ENCODE measurements around the gene COG5.

The COG5 gene

DNA sequence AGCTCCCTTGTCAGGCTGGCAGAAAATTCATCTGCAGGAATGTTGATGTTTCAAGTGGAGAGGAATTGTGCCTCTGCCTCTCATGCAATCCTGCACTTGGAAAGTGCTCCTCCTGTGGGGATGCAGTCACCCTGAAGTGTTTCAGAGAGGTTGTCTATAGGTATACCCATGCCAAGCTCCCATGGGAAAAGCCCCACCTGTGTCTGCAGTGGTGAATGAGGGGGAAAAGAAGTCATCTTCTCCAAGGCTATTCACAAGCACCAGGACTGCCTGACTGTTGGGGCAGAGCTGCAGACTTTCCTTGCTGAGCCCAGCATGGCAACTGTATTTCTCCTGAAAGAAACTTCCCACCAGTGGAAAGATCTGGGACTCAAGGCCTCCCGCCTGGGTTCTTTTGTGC, 58.4 kb downstream of the COG5 start:
- DNase-seq, result no peak

DNA sequence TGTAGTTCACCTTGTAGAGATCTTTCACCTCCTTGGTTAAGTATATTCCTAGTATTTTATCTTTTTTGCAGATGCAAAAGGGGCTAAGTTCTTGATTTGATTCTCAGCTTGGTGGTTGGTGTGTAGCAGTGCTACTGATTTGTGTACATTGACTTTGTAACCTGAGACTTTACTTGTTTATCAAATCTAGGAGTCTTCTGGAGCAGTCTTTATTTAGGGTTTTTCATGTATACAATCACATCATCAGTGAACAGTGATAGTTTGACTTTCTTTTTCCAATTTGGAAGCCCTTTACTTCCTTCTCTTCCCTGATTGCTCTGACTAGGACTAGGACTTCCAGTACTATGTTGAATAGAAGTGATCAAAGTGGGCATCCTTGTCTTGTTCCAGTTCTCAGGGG, 60.0 kb downstream of the COG5 start:
- no peak for DNase-seq

- no peak for DNase-seq
Observed at GRCh38 chr7:107502797-107503196, 60.9 kb downstream of the COG5 start.

DNA sequence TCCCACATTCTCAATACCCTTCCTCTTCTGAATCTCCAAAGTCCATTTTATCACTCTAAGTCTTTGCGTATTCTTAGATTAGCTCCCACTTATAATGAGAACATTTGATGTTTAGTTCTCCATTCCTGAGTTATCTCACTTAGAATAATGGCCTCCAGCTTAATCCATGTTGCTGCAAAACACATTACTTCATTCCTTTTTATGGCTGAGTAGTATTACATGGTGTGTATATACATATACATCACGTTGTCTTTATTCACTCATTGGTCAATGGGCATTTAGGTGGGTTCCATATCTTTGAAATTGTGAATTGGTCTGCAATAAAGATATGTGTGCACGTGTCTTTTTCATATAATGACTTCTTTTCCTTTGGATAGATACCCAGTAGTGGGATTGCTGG, 61.6 kb downstream of the COG5 start:
- no peak for DNase-seq

- peak; percentile 4 for DNase-seq
Observed at GRCh38 chr7:107501593-107501992, 62.1 kb downstream of the COG5 start.

GRCh38 chr7:107499731-107500130, 64.0 kb downstream of the COG5 start:
- DNase-seq, result no peak

DNA sequence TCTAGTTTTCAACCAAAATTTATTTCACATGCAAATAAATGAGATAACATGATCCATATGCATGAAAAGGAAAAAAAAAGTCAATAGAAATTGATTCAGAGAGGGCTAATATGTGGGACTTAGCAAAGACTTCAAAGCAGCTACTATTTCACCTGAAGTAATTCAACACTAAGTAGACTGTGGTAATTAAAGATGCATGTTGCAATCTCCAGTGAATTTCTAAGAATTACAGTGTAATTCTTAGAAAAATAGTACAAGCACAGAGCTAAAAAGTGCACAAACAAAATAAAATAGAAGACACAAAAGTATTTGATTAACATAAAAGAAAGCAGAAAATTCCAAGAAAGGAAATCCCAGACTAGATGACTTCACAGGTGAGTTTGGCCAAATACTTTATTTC, 68.2 kb downstream of the COG5 start:
- no peak for DNase-seq

DNA sequence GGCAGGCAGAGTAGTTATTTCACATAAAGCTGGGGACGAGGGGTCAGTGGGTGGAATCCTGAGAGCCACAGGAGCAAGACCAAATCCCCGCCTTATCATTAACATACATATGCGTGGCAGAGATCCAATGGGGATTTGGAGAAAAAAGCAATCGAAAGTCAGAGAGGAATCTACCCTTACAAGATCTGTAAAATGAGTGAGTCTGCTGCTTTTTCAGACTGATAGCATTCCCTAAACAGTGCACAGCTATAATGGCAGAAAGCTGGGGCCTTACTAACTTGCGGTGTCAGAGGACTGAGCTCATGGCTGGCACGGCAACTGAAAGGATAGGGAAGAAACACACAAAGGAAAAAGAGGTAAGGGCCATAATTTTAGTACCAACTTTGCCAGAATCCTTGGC, 68.8 kb downstream of the COG5 start:
- no peak for DNase-seq

- no peak for DNase-seq
Observed at GRCh38 chr7:107494315-107494751, 69.4 kb downstream of the COG5 start.

- DNase-seq, result no peak
Observed at GRCh38 chr7:107492875-107493274, 70.8 kb downstream of the COG5 start.

DNA sequence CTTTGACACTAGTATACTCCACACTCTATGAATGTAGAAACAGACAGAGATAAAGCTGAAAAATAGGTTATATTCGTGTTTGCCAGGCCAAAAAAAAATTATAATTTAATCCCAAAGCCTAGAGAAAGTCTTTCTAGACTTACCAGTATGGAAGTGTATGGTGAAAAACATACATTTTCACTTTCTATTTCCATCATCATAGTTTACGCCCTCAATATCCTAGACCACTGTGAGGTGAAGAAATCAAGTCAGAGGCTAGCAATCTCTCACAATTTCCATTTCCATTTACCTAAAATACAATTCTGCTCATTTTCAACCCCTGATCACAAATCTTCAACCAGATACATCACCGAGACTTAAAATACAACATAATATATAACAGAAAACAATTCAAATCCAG, 77.7 kb downstream of the COG5 start:
- DNase-seq, result no peak

DNA sequence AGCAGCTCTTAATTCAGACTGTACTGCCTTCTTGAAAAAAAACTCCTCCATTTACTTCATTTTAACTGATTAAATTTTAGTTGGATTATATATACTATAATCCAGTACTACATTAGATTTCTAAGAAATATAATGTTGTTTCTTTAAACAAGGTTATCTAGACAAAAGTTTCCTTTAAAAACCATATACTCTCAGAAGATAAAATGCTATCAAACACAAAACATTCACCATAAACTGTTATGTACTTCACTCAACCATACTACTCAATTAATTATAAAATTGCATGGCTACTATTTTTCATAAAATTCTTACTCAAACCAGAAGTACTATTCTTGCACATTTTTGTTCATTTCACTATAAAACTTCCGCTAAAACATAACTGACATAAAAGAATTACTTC, 81.1 kb downstream of the COG5 start:
- DNase-seq, result no peak

GRCh38 chr7:107480932-107481331, 82.8 kb downstream of the COG5 start:
- no peak for DNase-seq

DNA sequence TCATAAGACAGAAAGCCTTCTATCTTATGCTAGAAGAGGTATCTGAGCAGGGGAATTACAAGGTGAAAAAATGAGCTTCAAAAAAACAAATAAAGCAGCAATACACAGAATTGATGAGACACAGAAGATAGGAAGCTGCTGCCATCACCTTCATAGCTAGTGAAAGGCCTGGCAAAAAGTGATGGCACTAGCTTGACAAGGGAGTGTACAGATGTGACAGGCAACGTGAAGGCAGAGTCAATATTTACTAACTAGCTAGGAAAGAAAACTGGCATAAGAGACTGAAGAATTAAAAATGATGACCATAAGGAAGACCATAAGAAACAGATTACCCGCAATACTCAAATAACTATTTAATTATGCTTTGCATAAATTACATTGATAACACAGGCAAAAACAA, 84.4 kb downstream of the COG5 start:
- DNase-seq, result no peak

GRCh38 chr7:107474104-107474521, 89.6 kb downstream of the COG5 start:
- no peak for DNase-seq

- DNase-seq, result no peak
Observed at GRCh38 chr7:107472116-107472515, 91.6 kb downstream of the COG5 start.

- no peak for DNase-seq
Observed at GRCh38 chr7:107471292-107472070, 92.2 kb downstream of the COG5 start.

GRCh38 chr7:107469929-107470328, 93.8 kb downstream of the COG5 start, which contains the start of gene GPR22:
Gene GPR22 (plus strand): TSS chr7:107470057. CDS start chr7:107474061, 4,004 bp downstream.
- DNase-seq, result no peak

- no peak for DNase-seq
Observed at GRCh38 chr7:107468824-107469223, 94.9 kb downstream of the COG5 start.

DNA sequence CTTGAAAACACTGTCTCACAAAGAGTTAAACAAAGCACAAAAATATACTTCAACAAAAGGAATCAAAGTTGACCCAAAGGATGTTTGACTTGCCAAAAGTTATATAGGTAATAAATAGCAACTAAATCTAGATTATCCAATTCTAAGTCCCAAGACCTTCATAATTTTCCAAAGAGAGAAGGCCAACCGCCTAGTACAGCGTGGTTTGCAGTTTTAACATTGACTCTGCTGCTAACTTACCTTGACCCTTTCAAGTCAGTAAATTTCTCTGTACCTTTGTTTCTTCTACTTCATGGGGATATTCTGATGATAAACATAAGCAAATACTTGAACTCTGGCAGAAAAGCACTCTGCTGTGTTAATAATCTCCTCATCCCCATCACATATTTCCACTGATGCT, 95.7 kb downstream of the COG5 start:
- no peak for DNase-seq

- DNase-seq, result no peak
Observed at GRCh38 chr7:107464666-107465226, 99.0 kb downstream of the COG5 start.

DNA sequence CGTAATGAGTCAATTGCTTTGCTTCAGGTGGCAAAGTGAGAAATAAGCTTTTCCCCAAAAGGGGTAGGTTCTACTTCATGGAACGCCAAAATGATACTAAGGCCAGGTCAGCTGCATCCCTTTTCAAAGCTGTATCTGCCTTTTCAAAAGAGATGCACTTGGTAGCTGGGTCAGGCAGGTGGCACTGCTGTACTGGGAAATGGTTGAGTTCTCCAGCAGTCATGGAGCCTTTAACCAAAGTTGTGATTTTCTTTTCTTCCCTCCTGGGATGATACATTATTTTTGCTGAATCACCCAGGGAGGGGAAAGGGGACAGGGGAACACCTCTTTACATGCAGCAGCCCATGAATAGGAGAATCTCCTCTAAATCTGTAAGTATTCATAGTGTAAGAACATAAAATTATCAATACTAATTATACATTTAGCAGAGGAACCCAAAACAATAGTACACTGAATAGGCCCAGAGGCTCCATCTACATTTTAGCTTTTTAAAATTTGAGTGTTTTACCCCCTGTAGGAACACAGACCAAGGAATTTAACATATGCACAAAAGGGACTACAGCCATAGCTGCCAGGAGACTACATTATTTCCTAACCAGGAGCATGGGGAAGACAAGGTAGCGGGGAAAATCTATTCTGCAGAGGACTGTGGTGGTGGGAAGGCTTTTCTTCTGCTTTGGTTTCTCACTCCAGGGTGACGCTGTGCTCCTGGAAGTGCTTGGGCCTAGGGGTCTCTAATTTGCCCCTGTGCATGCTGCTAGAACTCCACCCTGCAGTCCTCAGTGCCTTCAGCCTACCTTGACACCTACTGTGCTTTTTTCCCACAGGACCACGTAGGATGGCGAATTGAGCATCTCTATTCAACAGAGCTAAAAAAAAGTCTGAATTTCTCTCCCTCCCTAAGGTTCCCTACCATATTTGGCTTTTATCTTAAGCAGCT, 100.3 kb downstream of the COG5 start:
- peak; percentile 66 for DNase-seq

- no peak for DNase-seq
Observed at GRCh38 chr7:107461938-107462533, 101.7 kb downstream of the COG5 start.
